Endothelial cell of umbilical vein (primary cell): Measurements from ENCODE around the gene EFHD2. TPM values are rescaled to one million over a fixed set of nuclear protein-coding genes. Genes with fewer than 3 reads are reported as not detected.

ENCODE experiments used
- BruUV-seq: library from RNA; stranded (reverse); fragments of 400-500 nt; replicated peaks from 2 replicates; lab custom pipeline; 2021; lab: Mats Ljungman, UMichigan
- CTCF ChIA-PET: fragments of 300-600, 350-600 bp; sonication (Branson Sonifier 250); formaldehyde crosslinking; loops from one replicate; lab custom pipeline; 2021; ENCODE audit warnings: antibody characterized with exemption, inconsistent platforms; lab: Charles Lee
- POLR2A ChIA-PET: fragments of 300-600, 350-600 bp; sonication (Branson Sonifier 250); formaldehyde crosslinking; loops from one replicate; lab custom pipeline; 2021; ENCODE audit warnings: antibody characterized with exemption, inconsistent platforms; lab: Charles Lee
- DNase-seq: peaks from one replicate; pipeline ENCODE4 v3.0.0-alpha.2; 2011; ENCODE audit warnings: low read depth, low spot score
- FAIRE-seq: peaks from 2 replicates; lab custom pipeline; 2011; peaks lifted over from hg19 to GRCh38; lab: Jason Lieb, UNC
- H2AFZ ChIP-seq: 2 replicates; pipeline ENCODE4 v1.6.0; 2012; ENCODE audit warnings: low read depth, low read length, control low read depth, inconsistent platforms
- H3K27ac ChIP-seq: 2 replicates; pipeline ENCODE4 v1.5.1; 2011; ENCODE audit warnings: low read depth, mild to moderate bottlenecking, control low read depth, low read length, moderate library complexity; ENCODE audit not compliant: insufficient read depth
- H3K27me3 ChIP-seq, 2 experiments: 2 replicates each; pipeline versions ENCODE4 v1.6.0 to v1.6.1; 2011; ENCODE audit warnings: low read length in 2 of 2, mixed read lengths in 1 of 2; ENCODE audit not compliant: control insufficient read depth in 2 of 2, insufficient read depth in 2 of 2
- H3K36me3 ChIP-seq, 2 experiments: 2 replicates in 1 of 2; 3 replicates in 1 of 2; pipeline ENCODE4 v1.5.1; 2011; ENCODE audit warnings: low read length in 2 of 2, mild to moderate bottlenecking in 1 of 2, moderate library complexity in 1 of 2; ENCODE audit not compliant: control insufficient read depth in 2 of 2, insufficient read depth in 2 of 2; ENCODE audit errors: extremely low read depth in 1 of 2
- H3K4me1 ChIP-seq: 3 replicates; pipeline ENCODE4 v1.5.1; 2011; ENCODE audit warnings: mild to moderate bottlenecking, low read length; ENCODE audit not compliant: control insufficient read depth, insufficient read depth; ENCODE audit errors: extremely low read depth
- H3K4me2 ChIP-seq: 2 replicates; pipeline ENCODE4 v1.6.1; 2011; ENCODE audit warnings: low read length, control low read depth, mixed read lengths; ENCODE audit not compliant: insufficient read depth
- H3K4me3 ChIP-seq, 3 experiments: fragments of 200-600 bp in 1 of 3; sonication (generic), shearing (Covaris generic) in 1 of 3; replicated peaks in 1 of 3; 2 replicates each; pipeline ENCODE4 v1.5.1; 2011 to 2016; ENCODE audit warnings: control low read depth in 3 of 3, low read length in 3 of 3, mild to moderate bottlenecking in 2 of 3, inconsistent platforms in 1 of 3, low read depth in 1 of 3, moderate library complexity in 1 of 3; ENCODE audit not compliant: insufficient read depth in 1 of 3
- H3K79me2 ChIP-seq: 2 replicates; pipeline ENCODE4 v1.6.0; 2012; ENCODE audit warnings: low read length, inconsistent platforms; ENCODE audit not compliant: control insufficient read depth, insufficient read depth
- H3K9ac ChIP-seq: replicated peaks from 2 replicates; pipeline ENCODE3; 2011; ENCODE audit warnings: low read length, control low read depth; ENCODE audit not compliant: insufficient read depth; ENCODE audit errors: extremely low read depth
- H3K9me1 ChIP-seq: replicated peaks from 3 replicates; pipeline ENCODE4 v1.6.0; 2011; ENCODE audit warnings: mild to moderate bottlenecking, low read length; ENCODE audit not compliant: control insufficient read depth, insufficient read depth; ENCODE audit errors: extremely low read depth
- H3K9me3 ChIP-seq: replicated peaks from 2 replicates; pipeline ENCODE4 v1.5.1; 2012; ENCODE audit warnings: low read length, inconsistent platforms; ENCODE audit not compliant: control insufficient read depth, insufficient read depth
- H4K20me1 ChIP-seq: replicated peaks from 2 replicates; pipeline ENCODE3; 2011; ENCODE audit warnings: mild to moderate bottlenecking, low read length; ENCODE audit not compliant: control insufficient read depth, insufficient read depth; ENCODE audit errors: extremely low read depth
- CTCF ChIP-seq, 2 donors: IDR thresholded peaks; 1 replicate in 1 of 2; 2 replicates in 1 of 2; pipeline ENCODE4 v1.5.1; 2011; ENCODE audit warnings: low read length in 2 of 2, mild to moderate bottlenecking in 2 of 2, moderate library complexity in 2 of 2, control low read depth in 1 of 2, inconsistent platforms in 1 of 2, low read depth in 1 of 2; ENCODE audit not compliant: insufficient read depth in 1 of 2; ENCODE audit errors: extremely low read depth in 1 of 2
- EZH2 ChIP-seq: IDR thresholded peaks from 2 replicates; pipeline ENCODE4 v1.6.1; 2012; ENCODE audit warnings: borderline replicate concordance, low read depth, mild to moderate bottlenecking, moderate library complexity, low read length, inconsistent platforms; ENCODE audit not compliant: severe bottlenecking
- FOS ChIP-seq: IDR thresholded peaks from 2 replicates; pipeline ENCODE4 v1.6.1; 2011; ENCODE audit warnings: mild to moderate bottlenecking, low read length, moderate library complexity, borderline replicate concordance; ENCODE audit not compliant: insufficient read depth
- GATA2 ChIP-seq: IDR thresholded peaks from 2 replicates; pipeline ENCODE4 v1.7.0; 2011; ENCODE audit warnings: low read depth, mild to moderate bottlenecking, moderate library complexity, mixed read lengths, low read length; ENCODE audit not compliant: insufficient read length, insufficient read depth
- JUN ChIP-seq: IDR thresholded peaks from 2 replicates; pipeline ENCODE4 v1.6.1; 2011; ENCODE audit warnings: borderline replicate concordance, low read depth; ENCODE audit not compliant: insufficient read length, insufficient read depth
- MYC ChIP-seq: IDR thresholded peaks from one replicate; pipeline ENCODE4 v1.6.1; 2011; ENCODE audit warnings: mild to moderate bottlenecking, low read depth, low read length
- POLR2A ChIP-seq: IDR thresholded peaks from 2 replicates; pipeline ENCODE4 v1.6.1; 2012; ENCODE audit warnings: low read depth, mild to moderate bottlenecking, control low read depth, low read length
- POLR2AphosphoS5 ChIP-seq: IDR thresholded peaks from 2 replicates; pipeline ENCODE4 v1.6.1; 2012; ENCODE audit warnings: low read depth, mild to moderate bottlenecking, control low read depth, low read length, moderate library complexity; ENCODE audit not compliant: insufficient read depth
- dilution Hi-C: fragments of 300-500 bp; cut with MboI; formaldehyde crosslinking; loops from one replicate; pipeline ENCODE4 v1.15.0; 2019; ENCODE audit warnings: low sequenced_read_pairs; ENCODE audit not compliant: extremely low pct_ligation_motif_present
- intact Hi-C: fragments of 100-400 bp; cut with micrococcal nuclease; formaldehyde crosslinking; loops from one replicate; pipeline ENCODE4 v1.10.0; 2022
- polyA plus RNA-seq, 4 experiments: library from polyadenylated mRNA; depleted of rRNA in 3 of 4; stranded (reverse) in 3 of 4; unstranded in 1 of 4; fragments of >200 nt; gene quantifications; 2 replicates each; pipeline versions ENCODE4 v1.2.1 to v1.2.3, GENCODE V29; 2011 to 2012; ENCODE audit warnings: missing spikeins in 1 of 4
- total RNA-seq: library from RNA; stranded (reverse); gene quantifications from 2 replicates; pipeline ENCODE4 v1.2.3, GENCODE V29; 2021
- TF ChIP-seq, protein P1 (sequence below): IDR thresholded peaks from 2 replicates; pipeline ENCODE4 v1.6.1; 2011; ENCODE audit not compliant: insufficient read depth, insufficient read length

EFHD2 gene
- total and polyA plus RNA-seq, 2 donors (not counting 3 experiments of a cell fraction or from before 2014, with no cell fraction given): 50.2 to 73.5 TPM

- BruUV-seq: no TSS peak
- H3K27ac ChIP-seq: no peak overlapping the region
- intact Hi-C loops (no loop called here), dilution Hi-C loops (no loop called here)
- peaks cover 35% of the 10 kb centered on the region for H3K79me2 ChIP-seq
- H4K20me1 ChIP-seq: no peaks in the 10 kb centered on the region
- no peaks in the 10 kb centered on the region for H3K9me1 ChIP-seq
- no peaks in the 10 kb centered on the region for H3K4me1 ChIP-seq
- TF ChIP-seq EZH2 (no peak), CTCF (IDR thresholded peaks at IDR 0.05; ENCODE audit: extremely low read depth in 1 of 2, insufficient read depth in 1 of 2, low read depth in 1 of 2, low read length in 2 of 2) (no peak), POLR2A (no peak), MYC (no peak), POLR2AphosphoS5 (no peak), JUN (no peak), GATA2 (no peak), FOS (no peak)
- TF ChIP-seq, protein P1, sequence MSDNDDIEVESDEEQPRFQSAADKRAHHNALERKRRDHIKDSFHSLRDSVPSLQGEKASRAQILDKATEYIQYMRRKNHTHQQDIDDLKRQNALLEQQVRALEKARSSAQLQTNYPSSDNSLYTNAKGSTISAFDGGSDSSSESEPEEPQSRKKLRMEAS: no peak
- ChIA-PET POLR2A (no interaction called here), CTCF (interaction anchor here (1.3 to 13.1 kb wide), 2 partner anchors 97 to 102 kb away, joined by 6 to 332 read pairs; no protein-coding TSS in a partner anchor)
- no peaks in the 10 kb centered on the region for H3K9me3 ChIP-seq
- H3K9ac ChIP-seq: no peak overlapping the region
- H3K4me2 ChIP-seq: no peak overlapping the region
- no peak overlapping the region for H3K4me3 ChIP-seq
- no peak for FAIRE-seq
- no peak overlapping the region for H2AFZ ChIP-seq
- no peaks in the 10 kb centered on the region for H3K27me3 ChIP-seq
- peaks cover 9 to 18% of the 10 kb centered on the region in 2 experiments for H3K36me3 ChIP-seq
- DNase-seq: no peak
These were observed 16.3 kb downstream of the EFHD2 start for GRCh38 chr1:15425958-15426357.
